ENCODE results near the gene PIN4. TPM values are rescaled to one million over a fixed set of nuclear protein-coding genes. Genes with fewer than 3 reads are reported as not detected.
"Not testable (repeated sequence)": the region's sequence is repeated elsewhere in the genome, so short reads cannot be mapped to it uniquely, and the experiment has no call there.

Gene PIN4
- total RNA-seq, 1 experiment from 2014 or later, result 45.1 TPM

- peak; percentile 79 for DNase-seq (ENCODE audit: extremely low read depth, low read depth)
Observed at GRCh38 chrX:72201836-72202536, 20.4 kb downstream of the PIN4 start.

DNA sequence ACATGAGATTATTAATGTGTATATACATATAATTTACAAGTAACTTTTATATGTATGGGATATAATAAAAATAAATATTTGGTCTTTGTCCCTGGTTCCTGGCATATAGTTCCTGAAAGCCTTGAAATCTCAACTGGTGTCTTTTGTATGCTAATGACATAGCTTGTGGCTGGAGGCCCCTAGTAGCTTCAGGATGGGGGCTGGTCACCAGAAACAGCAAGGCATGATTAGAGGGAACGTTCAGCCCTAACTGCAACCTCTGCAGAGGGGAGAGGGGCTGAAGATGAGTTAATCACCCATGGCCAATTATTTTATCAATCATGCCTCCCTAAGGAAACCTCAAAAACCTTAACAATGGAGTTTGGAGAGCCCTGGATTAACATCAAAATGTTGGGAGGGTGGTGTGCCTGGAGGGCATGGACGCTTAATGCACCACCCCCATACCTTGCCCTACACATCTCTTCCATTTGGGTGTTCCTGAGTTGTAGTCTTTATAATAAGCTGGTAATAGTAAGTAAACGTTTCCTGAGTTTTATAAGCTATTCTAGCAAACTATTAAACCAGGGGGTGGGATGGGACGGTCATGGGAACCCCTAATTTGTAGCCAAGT, 21.3 kb downstream of the PIN4 start:
- DNase-seq (ENCODE audit: extremely low read depth, low read depth), result no peak

- no peak for DNase-seq (ENCODE audit: extremely low read depth, low read depth)
Observed at GRCh38 chrX:72203421-72203820, 21.9 kb downstream of the PIN4 start.

DNA sequence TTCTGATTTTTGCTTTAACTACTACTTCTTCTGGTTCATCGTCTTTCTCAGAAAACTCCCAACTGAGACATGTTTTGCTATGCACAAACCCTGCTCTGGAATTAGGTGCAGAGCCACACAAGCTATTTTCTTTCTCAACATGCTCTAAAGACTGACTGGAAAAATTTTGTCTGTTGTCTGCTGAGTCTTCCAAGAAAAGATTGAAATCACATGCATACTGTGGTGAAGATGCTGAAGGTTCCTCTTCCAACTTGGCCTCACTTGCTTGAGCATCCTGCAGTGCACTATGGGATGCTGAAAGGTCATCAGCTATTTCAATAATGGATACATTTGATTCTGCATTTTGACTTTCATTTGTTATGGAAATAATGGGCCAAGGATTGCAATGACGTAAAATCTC, 24.1 kb downstream of the PIN4 start:
- DNase-seq (ENCODE audit: extremely low read depth, low read depth), result no peak

- DNase-seq (ENCODE audit: extremely low read depth, low read depth), result no peak
Observed at GRCh38 chrX:72207366-72207765, 25.8 kb downstream of the PIN4 start.

DNA sequence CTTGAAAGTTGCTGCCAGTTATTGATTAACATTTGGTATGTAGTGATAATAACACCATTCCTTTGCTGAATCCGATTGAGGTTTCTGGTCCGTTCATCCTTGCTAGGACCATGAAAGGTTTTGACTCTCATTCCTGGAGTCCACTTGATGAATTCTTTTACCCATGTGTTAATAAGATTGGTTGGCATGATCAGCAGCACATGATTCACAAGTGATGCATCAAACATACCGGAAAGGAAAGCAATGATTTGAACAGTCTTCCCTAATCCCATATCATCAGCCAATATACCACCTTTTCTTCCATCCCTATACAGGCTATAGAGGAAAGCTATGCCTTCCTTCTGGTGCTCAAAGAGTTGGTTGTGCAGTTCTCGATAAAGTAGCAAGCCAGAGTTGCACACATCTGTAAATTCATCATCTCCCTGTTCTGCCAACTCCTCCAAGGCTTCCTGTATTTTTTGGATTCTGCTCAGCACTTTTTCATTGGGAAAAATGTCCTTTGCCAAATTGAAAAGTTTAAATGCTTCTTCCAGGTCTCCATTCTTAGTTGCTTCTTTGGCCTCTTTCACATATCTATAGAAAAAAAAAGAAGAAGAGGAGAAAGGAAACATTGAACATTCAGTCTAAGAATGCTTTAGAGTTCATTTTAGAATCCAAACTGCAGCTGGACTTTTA, 26.7 kb downstream of the PIN4 start:
- no peak for DNase-seq (ENCODE audit: extremely low read depth, low read depth)

GRCh38 chrX:72216973-72217372, 35.4 kb downstream of the PIN4 start:
- DNase-seq (ENCODE audit: extremely low read depth, low read depth), result no peak

DNA sequence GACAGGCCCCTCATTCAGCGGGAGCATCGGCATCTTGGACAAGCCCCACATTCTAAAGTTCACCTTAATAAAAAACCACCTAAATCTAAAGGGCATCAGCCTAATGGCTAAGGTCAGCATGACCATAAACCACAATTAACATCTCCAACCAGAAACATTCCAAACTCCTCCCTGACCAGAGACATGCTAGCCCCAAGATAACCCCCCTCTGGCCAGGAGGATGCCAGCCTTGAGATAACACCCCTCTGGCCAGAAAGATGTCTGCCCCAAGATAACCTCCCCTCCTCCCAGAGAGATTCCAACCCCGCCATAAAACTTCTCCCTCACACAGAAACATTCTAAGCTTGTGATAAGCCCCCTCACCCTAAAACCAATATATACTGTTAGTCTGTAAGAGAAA, 38.8 kb downstream of the PIN4 start:
- DNase-seq (ENCODE audit: extremely low read depth, low read depth), result not testable (repeated sequence)

DNA sequence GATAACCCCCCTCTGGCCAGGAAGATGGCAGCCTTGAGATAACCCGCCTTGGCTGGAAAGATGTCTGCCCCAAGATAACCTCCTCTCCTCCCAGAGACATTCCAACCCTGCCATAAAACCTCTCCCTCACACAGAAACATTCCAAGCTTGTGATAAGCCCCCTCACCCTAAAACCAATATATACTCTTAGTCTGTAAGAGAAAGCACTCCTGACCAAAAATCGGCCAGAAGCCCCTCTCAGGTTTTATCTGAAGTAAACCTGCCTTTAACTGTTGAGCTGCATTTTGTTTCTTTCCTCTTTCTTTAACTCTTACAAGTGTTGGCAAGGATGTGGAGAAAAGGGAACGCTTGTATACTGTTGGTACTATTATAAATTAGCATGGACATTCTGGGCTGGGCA, 48.7 kb downstream of the PIN4 start:
- DNase-seq (ENCODE audit: extremely low read depth, low read depth), result no peak

GRCh38 chrX:72236841-72237240, 55.3 kb downstream of the PIN4 start:
- DNase-seq (ENCODE audit: extremely low read depth, low read depth), result no peak

DNA sequence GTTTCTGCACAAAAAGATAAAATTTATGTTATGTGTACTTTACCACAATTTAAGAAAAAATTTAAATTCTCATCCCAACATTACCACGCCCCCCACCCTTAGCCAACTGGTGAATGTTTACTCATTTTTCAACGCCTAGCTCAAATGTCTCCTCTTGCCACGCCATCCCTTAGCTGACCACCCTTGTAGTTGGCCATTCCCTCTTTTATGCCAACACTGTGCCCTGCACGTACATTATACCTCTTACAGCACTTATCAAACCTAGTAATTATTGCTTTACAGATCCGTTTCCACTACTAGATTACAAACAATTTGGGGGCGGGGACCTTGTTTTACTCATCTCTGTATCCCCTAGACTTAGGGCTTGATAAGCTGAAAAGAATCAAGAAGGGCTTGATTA, 56.6 kb downstream of the PIN4 start:
- no peak for DNase-seq (ENCODE audit: extremely low read depth, low read depth)

DNA sequence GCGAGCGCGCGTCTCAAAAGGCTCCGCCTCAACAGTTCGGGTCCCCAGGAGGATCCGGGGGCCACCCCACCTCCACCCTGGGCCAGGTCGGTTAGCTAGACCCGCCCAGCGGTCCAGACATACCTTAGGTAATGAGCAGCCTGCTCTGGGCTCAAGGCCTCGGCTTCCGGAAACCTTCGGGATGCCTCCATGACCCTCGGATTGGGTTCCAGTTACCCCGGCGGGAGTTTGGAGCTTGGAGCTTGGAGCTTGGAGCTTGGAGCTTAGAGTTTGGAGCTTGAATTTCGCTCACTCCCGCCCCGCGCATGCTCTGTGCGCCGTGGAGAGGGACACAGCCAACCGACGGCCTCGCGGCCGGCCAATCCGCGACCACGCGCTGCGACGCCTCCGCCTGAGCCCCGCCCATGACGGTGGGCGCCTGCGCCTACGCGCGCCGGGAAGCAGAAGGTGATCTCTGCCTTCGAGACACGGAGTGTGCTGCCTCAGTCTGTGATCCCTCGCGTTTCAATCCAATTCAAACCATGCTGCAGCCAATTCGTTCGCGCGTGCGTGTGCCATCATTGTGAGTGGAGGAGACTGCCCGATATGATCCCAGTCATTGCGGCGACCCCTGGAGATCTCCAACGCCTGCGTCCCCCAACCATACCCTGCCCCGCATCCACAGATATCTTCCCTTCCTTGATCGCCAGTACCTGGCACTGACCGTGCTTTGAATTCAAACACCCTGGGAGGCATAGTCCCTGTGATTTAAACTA, 57.3 kb downstream of the PIN4 start, which contains the start of gene ERCC6L:
Gene ERCC6L (minus strand): TSS at position 307 of the 755 bp plus-strand sequence. CDS start 116 bp downstream, at position 191.
- DNase-seq (ENCODE audit: extremely low read depth, low read depth), result peak; percentile 87

DNA sequence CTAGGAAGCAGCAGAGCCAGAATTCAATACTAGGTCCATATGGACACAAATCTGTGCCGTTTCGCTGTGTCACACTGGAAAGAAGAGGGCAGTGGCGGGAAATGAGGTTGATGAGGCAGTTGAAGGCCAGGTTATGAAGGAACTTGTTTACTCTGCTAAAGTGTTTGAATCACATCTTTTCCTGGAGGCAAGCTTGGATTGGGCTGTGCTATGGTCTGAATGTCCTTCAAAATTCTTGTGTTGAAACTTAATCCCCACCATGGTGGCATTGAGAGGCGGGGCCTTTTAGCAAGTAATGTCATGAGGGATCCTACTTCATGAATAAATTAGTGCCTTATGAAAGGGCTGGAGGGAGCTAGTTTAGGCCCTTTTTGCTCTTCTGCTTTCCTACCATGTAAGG, 59.4 kb downstream of the PIN4 start:
- no peak for DNase-seq (ENCODE audit: extremely low read depth, low read depth)

DNA sequence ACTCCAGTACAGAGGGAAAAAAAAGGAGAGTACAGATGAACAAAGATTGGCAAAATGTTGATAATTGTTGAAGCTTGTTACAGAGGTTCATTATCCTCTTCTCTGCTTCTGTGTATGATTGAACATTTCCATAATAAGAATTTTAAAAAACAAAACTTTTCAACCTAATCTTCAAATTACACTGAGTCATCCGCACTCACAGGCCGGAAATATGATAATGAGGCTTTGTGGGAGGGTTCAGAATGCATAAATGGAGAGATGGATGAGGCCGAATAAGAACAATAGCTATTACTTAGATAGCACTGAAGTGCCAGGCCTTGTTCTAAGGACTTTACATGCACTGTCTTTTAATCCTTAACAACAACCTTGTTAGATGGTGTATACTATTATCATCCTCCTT, 61.9 kb downstream of the PIN4 start:
- no peak for DNase-seq (ENCODE audit: extremely low read depth, low read depth)

DNA sequence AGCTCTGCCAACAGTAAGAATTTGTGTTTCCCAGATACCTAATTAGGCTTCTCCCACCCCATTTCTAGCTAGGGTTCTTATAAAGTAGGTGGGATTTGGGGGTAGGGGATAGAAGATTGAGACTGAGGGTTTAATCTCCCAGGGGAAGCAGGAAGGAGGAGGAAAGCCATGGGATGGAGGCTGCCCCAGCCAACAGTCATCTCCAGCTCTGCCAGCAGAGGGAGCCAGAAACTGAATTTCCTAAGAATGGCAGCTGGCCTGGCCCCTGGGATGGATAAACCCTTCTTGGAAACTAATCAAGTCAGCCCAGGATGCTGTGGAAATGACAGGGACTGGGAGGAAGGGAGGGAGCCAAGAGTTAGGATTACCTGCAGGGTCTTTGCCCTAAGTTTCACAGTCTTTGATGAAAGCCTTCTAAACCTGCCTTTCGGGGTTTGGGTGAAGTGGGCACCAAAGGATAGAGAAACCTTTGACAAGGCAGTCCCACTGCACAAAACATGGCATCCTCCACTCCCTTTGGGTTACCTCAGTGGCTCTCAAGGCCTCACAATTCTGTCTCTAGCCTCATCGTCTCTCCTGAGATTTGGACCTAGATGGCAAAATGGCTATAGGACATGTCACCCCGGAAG, 64.0 kb downstream of the PIN4 start:
- DNase-seq (ENCODE audit: extremely low read depth, low read depth), result peak; percentile 68

GRCh38 chrX:72247206-72247942, 65.8 kb downstream of the PIN4 start:
- no peak for DNase-seq (ENCODE audit: extremely low read depth, low read depth)
